VCaP (cell line): ENCODE measurements around the gene FOXO1.
A peak's percentile ranks its signal among the peaks of the same experiment; 100 is the strongest.

Source experiments
- H3K27ac ChIP-seq: fragments of 450-650 bp; 2 replicates; pipeline ENCODE4 v1.5.1; 2017
- TF ChIP-seq, protein P1 (sequence below): fragments of 450-650 bp; conservative IDR thresholded peaks from 2 replicates; pipeline ENCODE4 v1.5.1; 2017; ENCODE audit warnings: mild to moderate bottlenecking, moderate library complexity

FOXO1 gene

DNA sequence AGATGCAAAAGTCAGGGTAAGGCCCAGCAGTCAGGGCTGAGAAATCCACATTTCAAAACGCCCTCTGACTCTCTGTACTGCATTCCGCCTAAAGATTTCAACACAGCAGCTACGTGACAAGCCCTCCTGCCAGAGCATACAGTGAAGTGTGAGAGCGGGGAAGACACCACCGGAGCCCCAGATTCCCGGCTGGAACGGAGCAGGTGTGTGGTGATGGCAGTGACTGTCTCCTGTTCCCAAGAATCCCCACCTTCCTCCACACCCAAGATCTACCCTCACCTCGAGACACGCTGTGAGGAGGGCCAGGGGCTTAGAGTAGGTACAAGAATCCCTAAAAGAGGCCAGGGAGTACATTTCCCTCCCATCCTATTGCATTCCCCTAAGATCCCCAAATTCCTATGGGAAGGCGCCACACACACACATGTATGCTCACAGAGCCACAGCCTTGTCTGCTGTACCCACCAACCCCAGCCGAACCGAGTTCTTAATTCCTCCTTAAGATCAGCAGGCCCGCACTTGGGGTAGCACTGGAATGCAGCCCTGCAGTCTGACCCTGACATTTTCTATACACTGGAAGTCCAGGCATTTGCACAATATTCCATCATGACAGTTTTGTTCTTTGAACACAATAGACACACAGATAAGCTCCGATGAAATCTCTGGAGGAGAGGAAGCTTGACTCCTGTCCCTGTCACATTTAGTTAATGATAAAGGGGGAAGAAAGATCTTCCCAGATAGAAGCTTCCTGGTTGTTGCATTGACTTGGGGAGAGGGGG, 102.9 kb downstream of the FOXO1 start:
- TF ChIP-seq, protein P1, sequence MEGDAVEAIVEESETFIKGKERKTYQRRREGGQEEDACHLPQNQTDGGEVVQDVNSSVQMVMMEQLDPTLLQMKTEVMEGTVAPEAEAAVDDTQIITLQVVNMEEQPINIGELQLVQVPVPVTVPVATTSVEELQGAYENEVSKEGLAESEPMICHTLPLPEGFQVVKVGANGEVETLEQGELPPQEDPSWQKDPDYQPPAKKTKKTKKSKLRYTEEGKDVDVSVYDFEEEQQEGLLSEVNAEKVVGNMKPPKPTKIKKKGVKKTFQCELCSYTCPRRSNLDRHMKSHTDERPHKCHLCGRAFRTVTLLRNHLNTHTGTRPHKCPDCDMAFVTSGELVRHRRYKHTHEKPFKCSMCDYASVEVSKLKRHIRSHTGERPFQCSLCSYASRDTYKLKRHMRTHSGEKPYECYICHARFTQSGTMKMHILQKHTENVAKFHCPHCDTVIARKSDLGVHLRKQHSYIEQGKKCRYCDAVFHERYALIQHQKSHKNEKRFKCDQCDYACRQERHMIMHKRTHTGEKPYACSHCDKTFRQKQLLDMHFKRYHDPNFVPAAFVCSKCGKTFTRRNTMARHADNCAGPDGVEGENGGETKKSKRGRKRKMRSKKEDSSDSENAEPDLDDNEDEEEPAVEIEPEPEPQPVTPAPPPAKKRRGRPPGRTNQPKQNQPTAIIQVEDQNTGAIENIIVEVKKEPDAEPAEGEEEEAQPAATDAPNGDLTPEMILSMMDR, result no peak
- no peak overlapping the region; the same call in 1 of the 2 replicates for H3K27ac ChIP-seq

DNA sequence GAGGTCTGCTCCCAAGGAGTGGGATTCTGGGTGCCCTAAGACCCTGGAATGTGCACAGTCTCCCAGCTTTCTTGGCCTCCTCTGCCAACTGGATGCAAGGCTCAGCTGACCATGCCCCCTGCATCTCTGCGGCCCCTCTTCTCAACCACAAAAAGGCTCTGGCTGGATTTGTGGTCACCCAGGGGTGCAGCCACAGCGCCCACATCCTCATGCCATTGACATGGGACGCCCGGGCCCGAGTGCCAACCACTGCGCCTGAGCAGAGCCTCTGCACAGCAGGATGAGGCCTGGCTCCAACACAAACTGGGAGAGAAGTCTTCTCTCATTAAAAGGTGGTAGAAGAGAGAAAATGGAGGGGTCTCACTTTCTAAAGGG, 103.5 kb downstream of the FOXO1 start:
- H3K27ac ChIP-seq, result no peak overlapping the region; the same call in 1 of the 2 replicates
- TF ChIP-seq, protein P1, result no peak

DNA sequence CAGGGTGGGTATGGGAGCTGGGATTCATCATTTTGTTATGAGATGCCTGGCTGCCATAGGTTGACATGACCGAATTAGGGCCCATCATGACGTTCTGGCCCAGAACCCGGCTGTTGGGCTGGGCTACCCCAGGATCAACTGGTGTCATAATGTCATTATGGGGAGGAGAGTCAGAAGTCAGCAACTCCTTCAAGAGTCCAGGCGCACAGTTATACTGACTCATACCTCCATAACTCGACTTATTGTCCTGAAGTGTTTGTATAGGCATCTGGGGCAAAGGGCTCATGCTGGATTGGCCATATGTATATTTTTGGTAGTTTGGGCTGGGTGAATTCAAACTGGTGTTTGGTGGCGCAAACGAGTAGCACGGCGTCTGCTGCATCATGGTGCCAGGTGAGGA, 106.5 kb downstream of the FOXO1 start:
- H3K27ac ChIP-seq, result no peak overlapping the region
- TF ChIP-seq, protein P1, result no peak

DNA sequence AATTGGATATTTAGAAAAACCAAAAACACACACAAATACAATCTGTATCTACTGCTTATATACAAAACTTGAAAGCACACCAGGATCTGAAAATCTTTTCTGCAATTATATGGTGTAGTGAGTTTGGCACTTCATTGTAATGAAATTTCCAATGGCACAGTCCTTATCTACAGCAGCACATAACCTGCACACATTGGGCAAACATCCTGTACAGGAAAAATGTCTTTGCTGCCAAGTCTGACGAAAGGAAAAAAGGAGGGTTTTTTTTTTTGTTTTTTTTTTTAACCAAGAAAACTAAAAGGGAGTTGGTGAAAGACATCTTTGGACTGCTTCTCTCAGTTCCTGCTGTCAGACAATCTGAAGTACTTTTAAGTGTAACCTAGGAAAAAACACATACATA, 107.8 kb downstream of the FOXO1 start:
- TF ChIP-seq, protein P1, result no peak
- 0 out of 2 replicates have a peak overlapping the region, but pooled peaks have one; percentile 31 for H3K27ac ChIP-seq

DNA sequence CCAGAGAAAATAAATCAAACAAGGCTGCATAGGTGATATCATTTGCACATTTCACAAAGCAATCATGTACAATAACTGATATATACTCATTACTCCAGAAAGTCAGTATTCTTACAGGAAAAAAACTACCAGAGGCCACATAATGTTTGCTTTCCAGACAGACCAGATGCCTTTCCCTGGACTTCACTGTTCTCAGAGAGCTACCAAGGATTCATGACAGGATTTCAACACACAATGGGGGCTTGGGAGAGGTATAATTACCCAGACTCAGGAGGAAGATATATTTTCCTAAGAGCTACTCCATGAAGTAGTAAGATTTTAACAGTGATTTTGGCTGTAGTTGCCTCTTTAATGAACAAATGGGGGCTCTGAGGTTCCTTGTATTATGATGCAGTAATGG, 110.0 kb downstream of the FOXO1 start:
- no peak overlapping the region for H3K27ac ChIP-seq
- TF ChIP-seq, protein P1, result no peak

DNA sequence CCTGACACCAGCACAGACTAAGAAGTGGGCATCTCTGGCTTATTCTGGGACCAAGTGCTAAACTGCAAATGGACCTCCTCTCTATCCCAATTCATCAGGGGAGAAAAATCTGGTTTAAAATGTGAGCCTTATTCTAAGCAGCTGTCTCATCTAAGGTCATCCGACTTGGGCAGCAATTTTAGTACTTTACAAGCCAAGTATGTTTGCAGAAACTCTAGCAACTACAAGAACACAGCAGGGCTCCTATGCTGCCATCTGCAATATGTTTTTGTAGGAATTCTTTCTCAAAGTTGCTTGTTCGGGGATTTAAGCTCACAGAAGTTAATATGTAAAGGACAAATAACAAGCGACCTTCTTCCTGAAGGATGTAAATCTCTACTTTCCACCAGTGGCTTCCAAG, 113.1 kb downstream of the FOXO1 start:
- H3K27ac ChIP-seq, result no peak overlapping the region
- TF ChIP-seq, protein P1, result no peak

DNA sequence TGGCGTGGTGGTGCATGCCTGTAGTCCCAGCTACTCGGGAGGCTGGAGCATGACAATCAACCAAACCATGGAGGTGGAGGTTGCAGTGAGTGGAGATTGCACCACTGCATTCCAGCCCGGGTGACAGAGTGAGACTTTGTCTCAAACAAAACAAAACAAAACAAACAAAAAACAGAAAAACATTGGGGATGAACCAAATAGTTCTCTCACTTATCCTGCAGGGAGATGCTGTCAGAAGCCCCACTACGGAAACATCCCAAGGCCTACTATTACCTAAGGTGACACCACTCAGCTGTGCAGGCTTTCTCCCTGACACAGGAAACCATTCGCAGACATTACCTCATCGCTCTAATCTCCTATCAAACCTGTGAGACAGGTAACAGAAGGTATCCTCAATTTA, 113.5 kb downstream of the FOXO1 start:
- no peak overlapping the region for H3K27ac ChIP-seq
- TF ChIP-seq, protein P1, result no peak
